Type B pancreatic cell (in vitro differentiated cells): Measurements from ENCODE around the gene AKAP11. TPM values are rescaled to one million over a fixed set of nuclear protein-coding genes. Genes with fewer than 3 reads are reported as not detected.

Source experiments
- DNase-seq: peaks from one replicate; pipeline ENCODE4 v3.0.0; 2021; ENCODE audit warnings: mixed read lengths; ENCODE audit not compliant: unreplicated experiment; ENCODE audit errors: extremely low spot score
- H3K27ac Mint-ChIP-seq: 2 replicates; pipeline ENCODE4 v1.8.0; 2021; ENCODE audit warnings: mild to moderate bottlenecking, mixed read lengths
- H3K27me3 Mint-ChIP-seq: 2 replicates; pipeline ENCODE4 v1.8.0; 2021; ENCODE audit warnings: mixed read lengths
- H3K36me3 Mint-ChIP-seq: 2 replicates; pipeline ENCODE4 v1.8.0; 2021; ENCODE audit warnings: mixed read lengths
- H3K4me1 Mint-ChIP-seq: one replicate; pipeline ENCODE4 v1.8.0; 2021; ENCODE audit warnings: mixed read lengths; ENCODE audit not compliant: unreplicated experiment
- H3K4me3 Mint-ChIP-seq: 2 replicates; pipeline ENCODE4 v1.8.0; 2021; ENCODE audit warnings: mild to moderate bottlenecking, mixed read lengths
- H3K9me3 Mint-ChIP-seq: 2 replicates; pipeline ENCODE4 v1.8.0; 2021; ENCODE audit warnings: mixed read lengths
- CTCF ChIP-seq: fragments of 200-600 bp; sonication (generic); conservative IDR thresholded peaks from 2 replicates; pipeline ENCODE4 v1.5.0; 2021; ENCODE audit warnings: antibody characterized with exemption, mild to moderate bottlenecking
- total RNA-seq: library from RNA; stranded (reverse); gene quantifications from 2 replicates; pipeline ENCODE4 v1.2.1, GENCODE V29; 2021; ENCODE audit warnings: low replicate concordance

Gene AKAP11
- total RNA-seq, 1 donor from 2014 or later, result 30.3 TPM

- Mint-ChIP-seq H3K27me3 (peaks cover 3% of the 10 kb centered on the region), H3K9me3 (no peaks in the 10 kb centered on the region), H3K27ac (no peak overlapping the region), H3K36me3 (peaks cover 3% of the 10 kb centered on the region), H3K4me1 (peaks cover 4% of the 10 kb centered on the region), H3K4me3 (no peak overlapping the region)
- DNase-seq, result no peak
- TF ChIP-seq CTCF, result no peak
Measured at GRCh38 chr13:42369071-42369797, 97.3 kb downstream of the AKAP11 start.

- no peak for DNase-seq
- no peak overlapping the region for H3K4me3 Mint-ChIP-seq
- H3K27ac Mint-ChIP-seq, result no peak overlapping the region
- no peaks in the 10 kb centered on the region for H3K9me3 Mint-ChIP-seq
- H3K27me3 Mint-ChIP-seq, result peaks cover 3% of the 10 kb centered on the region
- H3K4me1 Mint-ChIP-seq, result no peaks in the 10 kb centered on the region
- H3K36me3 Mint-ChIP-seq, result peaks cover 3% of the 10 kb centered on the region
- no peak for TF ChIP-seq CTCF
Measured at GRCh38 chr13:42370229-42370628, 98.3 kb downstream of the AKAP11 start.

Other genes starting within 250 kb of the AKAP11 start
- 4.1 and 9.6 TPM in 2 replicates for gene DGKH, start 223.5 kb upstream of the AKAP11 start, total RNA-seq